AG10803 (cell line): Measurements from ENCODE around the gene PRDM16.
"Not testable (repeated sequence)": the region's sequence is repeated elsewhere in the genome, so short reads cannot be mapped to it uniquely, and the experiment has no call there.

Source experiments
- DNase-seq: peaks from one replicate; pipeline ENCODE4 v3.0.0; 2010; ENCODE audit warnings: low read depth
- H3K4me3 ChIP-seq: 2 replicates; pipeline ENCODE4 v1.5.1; 2011; ENCODE audit warnings: mild to moderate bottlenecking, low read length, control low read depth
- CTCF ChIP-seq: conservative IDR thresholded peaks from 2 replicates; pipeline ENCODE4 v1.5.1; 2011; ENCODE audit warnings: mild to moderate bottlenecking, low read length, control low read depth, inconsistent platforms

Gene PRDM16

GRCh38 chr1:3159121-3159520 is 90.1 kb downstream of the PRDM16 start:
- no peak for DNase-seq
- no peak overlapping the region for H3K4me3 ChIP-seq
- no peak for TF ChIP-seq CTCF

- TF ChIP-seq CTCF, result no peak
- DNase-seq, result no peak
These were observed 91.0 kb downstream of the PRDM16 start for GRCh38 chr1:3159996-3160395.

GRCh38 chr1:3160647-3161145 is 91.7 kb downstream of the PRDM16 start:
- no peak for TF ChIP-seq CTCF
- no peak overlapping the region for H3K4me3 ChIP-seq
- no peak for DNase-seq

More at GRCh38 chr1:3159996-3160395, 91.0 kb downstream of the PRDM16 start:
- H3K4me3 ChIP-seq, result no peak overlapping the region

GRCh38 chr1:3161176-3161840 is 92.3 kb downstream of the PRDM16 start:
- DNase-seq, result no peak
- no peak for TF ChIP-seq CTCF
- no peak overlapping the region for H3K4me3 ChIP-seq

- no peak for TF ChIP-seq CTCF
- DNase-seq, result no peak
- H3K4me3 ChIP-seq, result no peak overlapping the region
These were observed 93.4 kb downstream of the PRDM16 start for GRCh38 chr1:3162322-3162882.

GRCh38 chr1:3163356-3163755 is 94.4 kb downstream of the PRDM16 start:
- no peak for TF ChIP-seq CTCF
- H3K4me3 ChIP-seq, result no peak overlapping the region
- no peak for DNase-seq

- no peak for TF ChIP-seq CTCF
- DNase-seq, result no peak
These were observed 95.7 kb downstream of the PRDM16 start for GRCh38 chr1:3164671-3165070.

GRCh38 chr1:3165189-3165588 is 96.2 kb downstream of the PRDM16 start:
- not testable (repeated sequence) for H3K4me3 ChIP-seq, DNase-seq

More at GRCh38 chr1:3164671-3165070, 95.7 kb downstream of the PRDM16 start:
- H3K4me3 ChIP-seq, result no peak overlapping the region
